SK-N-SH treated with all-trans-retinoic acid at 6 μM for 48 hours (cell line): ENCODE results near the gene ITGA3.
"Not testable (repeated sequence)": the region's sequence is repeated elsewhere in the genome, so short reads cannot be mapped to it uniquely, and the experiment has no call there.

Experiments used
- ISL1 ChIP-seq: fragments of 250-450 bp; sonication (Bioruptor Pico); IDR thresholded peaks from 2 replicates; pipeline ENCODE4 v2.1.2; 2022; ENCODE audit warnings: mild to moderate bottlenecking, moderate library complexity
- ZFP3 ChIP-seq: fragments of 250-450 bp; sonication (Bioruptor Pico); IDR thresholded peaks from 2 replicates; pipeline ENCODE4 v1.5.0; 2020; ENCODE audit warnings: mild to moderate bottlenecking, moderate library complexity
- ZFP30 ChIP-seq: fragments of 450-650 bp; formaldehyde crosslinking; IDR thresholded peaks from 2 replicates; pipeline ENCODE4 v1.5.0; 2022; ENCODE audit warnings: mild to moderate bottlenecking, moderate library complexity
- ZNF8 ChIP-seq: fragments of 450-650 bp; formaldehyde crosslinking; IDR thresholded peaks from 2 replicates; pipeline ENCODE4 v1.5.0; 2020; ENCODE audit warnings: mild to moderate bottlenecking, moderate library complexity

- TF ChIP-seq ZFP30; ZFP3 (CRISPR knock-in tag); ZNF8; ISL1 (CRISPR knock-in tag): not testable (repeated sequence)
Measured at GRCh38 chr17:50061713-50062045, 5.8 kb downstream of the ITGA3 start.
